ENCODE measurements around the gene HID1.
"Not testable (repeated sequence)": the region's sequence is repeated elsewhere in the genome, so short reads cannot be mapped to it uniquely, and the experiment has no call there.

The HID1 gene

GRCh38 chr17:74972107-74972972, at the start of gene HID1:
Gene HID1 (minus strand): TSS chr17:74972759. CDS start chr17:74972656, 103 bp downstream.
- no peak for DNase-seq

GRCh38 chr17:75020331-75021110, 48.0 kb upstream of the HID1 start:
- DNase-seq = no peak

- no peak for DNase-seq
Observed at GRCh38 chr17:75019710-75020109, 47.2 kb upstream of the HID1 start.

GRCh38 chr17:75019146-75019545, 46.6 kb upstream of the HID1 start:
- no peak for DNase-seq

GRCh38 chr17:75013092-75013559, 40.6 kb upstream of the HID1 start:
- DNase-seq = no peak

GRCh38 chr17:75012346-75013091, 40.0 kb upstream of the HID1 start, which contains the start of gene MRPL58:
Gene MRPL58 (plus strand): TSS chr17:75012670. CDS start chr17:75012687, 17 bp downstream.
- no peak for DNase-seq

GRCh38 chr17:75012096-75012345, 39.5 kb upstream of the HID1 start:
- no peak for DNase-seq

- DNase-seq = no peak
Observed at GRCh38 chr17:75011401-75012095, 39.0 kb upstream of the HID1 start.

GRCh38 chr17:75010683-75011400, 38.3 kb upstream of the HID1 start:
- DNase-seq = no peak

- DNase-seq = no peak
Observed at GRCh38 chr17:75009139-75009724, 36.7 kb upstream of the HID1 start.

- DNase-seq = no peak
Observed at GRCh38 chr17:75008373-75008772, 35.8 kb upstream of the HID1 start.

GRCh38 chr17:75006653-75007052, 34.1 kb upstream of the HID1 start:
- no peak for DNase-seq

- not testable (repeated sequence) for DNase-seq
Observed at GRCh38 chr17:75006084-75006483, 33.5 kb upstream of the HID1 start.

GRCh38 chr17:75005291-75005690, 32.7 kb upstream of the HID1 start:
- no peak for DNase-seq

GRCh38 chr17:75004371-75004770, 31.8 kb upstream of the HID1 start:
- DNase-seq = no peak

GRCh38 chr17:75003957-75004355, 31.4 kb upstream of the HID1 start:
- no peak for DNase-seq

- DNase-seq = no peak
Observed at GRCh38 chr17:75003070-75003956, 30.8 kb upstream of the HID1 start.

GRCh38 chr17:75001915-75002843, 29.6 kb upstream of the HID1 start:
- no peak for DNase-seq

GRCh38 chr17:74999523-74999922, 27.0 kb upstream of the HID1 start:
- DNase-seq = no peak

Measured in NCI-H1417 treated with DMSO at 0.1 percent for 48 hours (cell line).